ENCODE data around the gene GPATCH3. TPM values are rescaled to one million over a fixed set of nuclear protein-coding genes. Genes with fewer than 3 reads are reported as not detected.
"Not testable (repeated sequence)": the region's sequence is repeated elsewhere in the genome, so short reads cannot be mapped to it uniquely, and the experiment has no call there.

GPATCH3 gene
- total RNA-seq, 1 experiment from 2014 or later = 14.5 TPM

DNA sequence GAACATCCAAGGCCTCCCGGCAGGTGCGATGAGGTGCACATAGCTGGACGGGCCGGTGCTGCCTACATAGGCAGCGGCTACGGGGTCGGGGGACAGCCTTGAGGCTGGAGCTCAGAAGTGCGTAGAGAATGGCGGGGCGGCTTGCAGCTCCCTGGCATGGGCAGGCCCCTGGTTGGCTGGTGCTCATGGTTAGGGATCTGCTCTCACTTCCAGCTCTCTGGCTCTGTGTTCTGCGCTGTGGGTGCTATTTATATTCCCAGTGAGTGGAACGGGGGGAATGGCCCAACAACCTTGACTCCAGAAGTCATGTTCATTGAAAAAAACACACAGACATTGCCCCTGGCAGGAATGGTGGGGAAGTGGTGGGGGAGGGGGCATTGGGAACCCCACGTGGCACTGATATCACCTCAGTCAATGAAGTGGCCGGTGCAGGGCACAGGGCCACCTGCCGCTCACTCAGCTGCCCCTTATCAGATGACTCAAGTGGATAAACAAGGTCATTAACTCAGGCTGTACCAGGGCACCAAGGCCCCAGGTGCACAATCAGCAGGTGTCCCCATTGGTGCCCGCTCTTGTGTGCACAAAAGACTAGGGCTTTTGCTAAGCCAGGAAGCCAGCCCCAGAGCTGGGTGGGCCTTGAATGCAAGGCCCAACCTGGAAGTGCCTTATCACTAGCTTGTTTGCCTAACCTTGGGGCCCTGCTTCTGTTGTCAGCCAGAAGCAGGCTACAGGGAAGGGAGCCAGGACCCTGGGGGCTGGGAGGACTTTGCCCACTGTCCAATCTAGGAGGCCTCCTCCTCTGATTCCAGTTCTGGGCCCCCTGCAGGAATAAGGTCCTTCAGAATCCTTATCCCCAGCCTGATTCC is 13.7 kb upstream of the GPATCH3 start, which contains the start of gene NR0B2:
TSS of gene NR0B2 (minus strand) at position 222 of the 866 bp plus-strand sequence. CDS start at position 187, 35 bp downstream.
- DNase-seq (ENCODE audit: low read depth) = no peak

DNA sequence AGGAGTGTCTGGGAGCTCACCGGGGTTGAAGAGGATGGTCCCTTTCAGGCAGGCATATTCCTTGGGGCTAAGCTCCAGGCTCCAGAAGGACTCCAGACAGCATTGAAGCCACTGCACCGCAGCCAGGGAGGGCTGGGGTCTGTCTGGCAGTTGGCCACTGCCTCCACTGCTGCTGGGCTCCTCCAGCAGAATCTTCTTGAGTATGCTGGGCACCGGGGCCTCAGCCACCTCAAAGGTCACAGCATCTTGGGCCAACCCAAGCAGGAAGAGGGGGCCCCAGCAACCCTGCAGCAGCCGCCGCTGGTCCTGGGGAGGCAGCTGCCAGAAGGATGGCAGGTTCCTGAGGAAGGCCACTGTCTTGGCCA is 13.1 kb upstream of the GPATCH3 start:
- DNase-seq (ENCODE audit: low read depth) = no peak

DNA sequence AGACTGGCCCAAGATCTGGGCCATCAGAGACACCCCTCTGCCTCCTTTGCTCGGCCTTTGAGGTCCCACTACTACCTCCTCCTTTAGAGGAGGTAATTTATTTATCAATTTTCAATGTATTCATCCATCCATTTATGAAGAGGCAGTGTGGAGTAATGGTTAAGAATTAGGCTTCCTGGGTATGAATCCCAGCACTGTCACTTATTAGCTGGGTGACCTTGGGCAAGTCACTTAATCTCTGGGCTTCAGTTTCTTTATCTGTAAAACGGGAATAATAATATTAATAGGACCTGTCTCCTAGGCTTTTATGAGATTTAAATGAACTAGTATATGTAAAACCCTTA is 11.9 kb upstream of the GPATCH3 start:
- DNase-seq (ENCODE audit: low read depth) = no peak

DNA sequence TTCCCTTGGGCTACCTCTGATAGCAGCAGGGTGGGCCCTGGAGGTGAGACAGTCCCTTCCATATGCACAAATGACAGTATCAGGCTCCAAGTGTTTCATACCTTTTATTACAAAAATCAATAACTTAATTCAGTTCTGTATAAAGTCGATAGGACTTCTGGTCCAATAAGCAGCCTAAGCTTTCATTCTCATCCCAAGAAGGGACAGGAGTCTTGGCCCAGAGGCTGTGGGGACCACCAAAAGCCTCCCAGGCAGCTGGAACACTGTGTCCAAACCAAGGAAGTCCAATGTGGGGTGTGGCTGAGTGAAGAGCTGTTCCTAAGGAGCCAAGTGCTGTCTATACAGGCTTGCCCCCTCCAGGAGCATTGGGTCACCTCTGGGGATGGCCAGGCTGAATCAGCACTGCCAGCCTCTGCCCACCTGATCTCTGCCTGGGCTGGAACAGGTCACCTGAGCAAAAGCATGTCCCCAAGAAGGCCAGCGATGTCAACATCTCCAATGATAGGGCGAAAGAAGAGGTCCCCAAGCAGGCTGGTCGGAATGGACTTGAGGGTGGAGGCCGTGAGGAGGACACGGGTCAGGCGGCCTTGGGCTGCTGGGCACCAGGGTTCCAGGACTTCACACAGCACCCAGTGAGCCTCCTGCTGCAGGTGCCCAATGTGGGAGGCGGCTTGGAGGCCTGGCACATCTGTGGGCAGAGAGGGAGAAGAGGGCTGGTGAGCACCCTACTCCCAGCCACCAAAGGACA is 11.3 kb upstream of the GPATCH3 start:
- DNase-seq (ENCODE audit: low read depth) = no peak

DNA sequence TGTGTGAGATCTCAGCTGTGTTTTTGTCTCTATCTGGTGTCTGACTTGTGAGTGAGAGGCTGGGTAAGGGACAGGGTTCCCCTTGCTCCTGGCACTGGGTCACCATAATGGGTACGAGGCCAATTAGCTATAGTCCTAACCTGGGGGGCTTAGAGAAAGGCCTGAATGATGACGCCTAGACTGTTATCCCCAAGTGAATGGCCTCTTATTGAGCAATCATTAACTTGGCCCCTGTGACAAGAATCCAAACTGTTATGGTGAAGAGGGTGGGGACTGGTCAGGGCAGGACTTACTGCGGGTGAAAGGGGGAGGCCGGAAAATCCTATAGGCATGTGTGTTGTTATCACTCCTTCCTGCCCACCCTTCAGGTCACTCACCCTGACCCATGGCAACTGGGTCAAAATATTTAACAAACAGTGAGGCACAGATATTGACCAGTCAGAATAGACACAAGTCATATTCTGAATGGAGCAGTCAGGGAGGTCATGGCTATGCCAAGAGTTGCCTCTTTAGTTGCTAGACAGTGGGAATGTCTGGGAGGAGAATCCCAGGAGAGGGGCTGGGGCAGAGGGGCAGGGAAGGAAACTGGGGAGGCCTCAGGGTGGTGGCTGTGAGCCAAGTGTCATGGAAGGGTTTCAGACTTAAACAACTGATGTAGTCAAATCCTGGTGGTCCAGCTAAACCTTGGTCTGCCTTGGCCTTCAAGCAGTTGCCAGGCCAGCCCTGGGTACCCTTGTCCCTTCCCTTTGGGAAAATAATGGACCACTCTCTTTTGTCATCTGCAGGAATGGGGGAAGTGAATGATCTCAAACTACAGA is 10.3 kb upstream of the GPATCH3 start:
- DNase-seq (ENCODE audit: low read depth) = no peak

DNA sequence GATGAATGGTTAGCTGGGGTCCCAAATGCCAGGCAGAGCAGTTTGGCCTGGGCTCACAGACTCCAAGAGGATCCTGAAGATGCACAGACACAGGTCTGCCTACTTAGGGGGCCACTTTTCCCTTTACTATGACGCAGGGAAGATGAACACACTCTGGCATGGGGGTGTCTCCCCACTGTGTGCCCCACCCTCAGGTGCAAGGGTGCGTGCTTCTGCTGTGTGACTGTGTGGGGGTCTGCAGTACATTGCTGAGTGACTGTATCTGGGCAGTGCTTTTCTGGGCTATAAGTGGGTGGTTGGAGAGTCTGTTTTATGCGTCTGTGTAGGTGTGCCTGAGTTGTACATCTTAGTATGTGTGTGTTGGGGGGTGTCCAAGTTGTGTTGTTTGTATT is 9.7 kb upstream of the GPATCH3 start:
- DNase-seq (ENCODE audit: low read depth) = no peak

DNA sequence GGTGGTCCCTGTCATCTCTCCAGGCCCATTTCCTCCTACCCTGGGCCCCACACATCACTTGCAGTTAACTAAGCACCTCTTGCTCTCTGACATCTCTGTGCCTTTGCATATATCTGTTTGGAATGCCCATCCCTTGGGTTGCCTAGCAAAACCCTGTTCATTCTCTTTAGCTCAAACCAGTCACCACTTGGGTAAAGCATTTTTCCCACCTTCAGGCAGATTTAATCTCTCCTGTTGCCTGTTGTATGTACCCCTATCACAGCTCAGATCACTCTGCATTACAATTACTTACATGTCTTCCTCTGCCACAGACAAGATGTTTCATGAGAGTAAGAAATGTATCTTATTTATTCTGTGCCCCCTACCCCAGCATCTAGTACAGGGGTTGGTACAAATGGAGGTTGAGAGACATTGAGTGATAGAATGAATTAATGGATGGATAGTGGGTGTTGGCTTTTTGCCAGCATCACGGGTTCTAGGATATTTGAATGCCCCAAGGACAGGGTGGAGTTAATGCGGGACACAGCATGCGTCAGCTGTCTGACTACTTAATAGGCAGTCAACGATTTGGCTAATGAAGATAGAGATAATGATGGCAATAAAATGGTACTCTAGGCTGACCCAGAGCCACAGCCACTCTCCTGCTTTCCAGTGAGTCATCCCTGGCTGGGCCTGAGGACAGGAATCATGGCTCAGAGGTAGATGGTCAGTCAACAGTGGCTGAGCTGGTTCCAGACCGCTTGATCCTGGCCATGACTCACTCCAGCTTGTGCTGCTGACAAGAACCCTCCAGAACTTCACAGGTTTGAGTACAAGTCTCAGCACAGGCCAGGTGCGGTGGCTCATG is 7.0 kb upstream of the GPATCH3 start:
- peak; percentile 99 for DNase-seq (ENCODE audit: low read depth)

DNA sequence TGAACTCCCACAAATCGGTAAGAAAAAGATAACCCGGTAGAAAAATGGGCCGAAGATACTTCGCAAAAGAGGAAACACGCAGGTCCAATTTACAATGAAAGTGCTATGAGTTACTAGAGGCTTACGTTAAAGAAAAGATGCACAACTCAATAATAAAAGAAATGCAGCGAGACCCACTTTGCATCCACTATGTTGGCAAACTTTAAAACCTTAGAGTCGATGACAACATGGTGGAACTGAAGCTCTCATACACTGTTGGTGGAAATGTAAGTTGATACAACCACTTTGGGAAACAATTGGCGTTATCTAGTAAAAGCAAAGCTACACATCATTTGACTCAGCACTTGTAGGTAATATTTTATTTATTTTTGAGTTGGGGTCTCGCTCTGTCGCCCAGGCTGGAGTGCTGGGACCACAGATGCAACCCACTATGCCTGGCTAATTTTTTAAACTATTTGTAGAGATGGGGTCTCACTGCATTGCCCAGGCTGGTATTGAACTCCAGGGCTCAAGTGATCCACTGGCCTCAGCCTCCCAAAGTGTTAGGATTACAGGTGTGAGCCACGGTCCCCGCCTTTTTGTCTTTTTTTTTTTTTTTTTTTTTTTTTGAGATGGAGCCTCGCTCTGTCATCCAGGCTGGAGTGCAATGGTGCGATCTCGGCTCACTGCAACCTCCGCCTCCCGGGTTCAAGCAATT is 696 bp upstream of the GPATCH3 start:
- no peak for DNase-seq (ENCODE audit: low read depth)

DNA sequence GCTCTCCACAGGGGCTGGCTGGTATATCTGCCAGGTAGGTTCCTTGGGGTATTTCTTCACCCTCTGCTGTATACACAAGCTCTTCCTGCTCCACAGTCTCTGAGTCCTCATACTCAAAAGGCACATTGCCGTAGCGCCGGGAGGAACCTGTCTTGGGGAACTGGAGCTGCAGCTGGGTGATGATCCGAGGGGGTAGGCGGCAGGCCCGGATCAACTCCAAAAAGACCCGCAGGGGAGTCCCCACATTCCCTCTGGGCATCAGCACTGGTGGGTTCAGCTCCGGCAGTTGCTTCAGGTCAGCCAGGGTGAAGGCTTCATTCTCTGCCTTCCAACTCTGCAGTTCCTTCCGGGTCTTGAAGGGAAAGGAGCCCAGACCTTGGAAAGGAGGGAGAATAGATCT is 2.9 kb downstream of the GPATCH3 start:
- no peak for DNase-seq (ENCODE audit: low read depth)

DNA sequence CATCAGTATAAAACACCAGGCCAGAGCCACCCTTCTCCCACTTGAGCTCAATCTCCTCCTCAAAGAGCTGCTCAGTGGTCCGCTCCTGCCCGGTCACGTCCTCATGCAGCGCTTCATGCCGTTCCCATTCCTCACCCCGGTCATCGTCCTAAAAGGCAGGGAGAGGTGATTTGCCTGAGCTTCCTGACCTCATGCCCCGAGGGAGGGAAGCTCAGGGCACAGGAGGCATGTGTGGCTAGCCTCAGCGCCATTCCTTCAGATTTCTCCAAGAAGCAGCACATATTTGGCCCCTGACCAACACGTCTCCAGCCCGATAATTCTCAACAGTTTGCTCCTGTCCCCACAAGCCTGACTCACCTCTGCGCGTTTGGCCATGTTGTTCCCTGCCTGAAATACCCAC is 6.0 kb downstream of the GPATCH3 start:
- DNase-seq (ENCODE audit: low read depth) = no peak

DNA sequence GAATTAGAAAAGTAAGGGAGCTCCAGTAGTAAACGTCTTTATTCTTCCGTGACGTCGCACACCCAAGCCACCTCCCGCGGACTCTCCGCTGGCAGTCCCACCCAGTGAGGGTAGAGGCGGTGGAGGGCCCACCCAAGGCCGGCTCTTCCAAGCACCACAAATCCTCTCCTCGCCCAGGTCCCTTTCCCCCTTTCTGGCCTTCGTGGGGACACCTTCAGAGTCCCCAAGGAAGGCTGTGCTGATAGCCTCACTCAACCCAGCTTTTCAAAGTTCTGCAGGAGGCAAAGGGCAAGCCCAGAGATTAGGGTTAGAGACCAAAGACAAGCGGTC is 9.8 kb downstream of the GPATCH3 start:
- no peak for DNase-seq (ENCODE audit: low read depth)

DNA sequence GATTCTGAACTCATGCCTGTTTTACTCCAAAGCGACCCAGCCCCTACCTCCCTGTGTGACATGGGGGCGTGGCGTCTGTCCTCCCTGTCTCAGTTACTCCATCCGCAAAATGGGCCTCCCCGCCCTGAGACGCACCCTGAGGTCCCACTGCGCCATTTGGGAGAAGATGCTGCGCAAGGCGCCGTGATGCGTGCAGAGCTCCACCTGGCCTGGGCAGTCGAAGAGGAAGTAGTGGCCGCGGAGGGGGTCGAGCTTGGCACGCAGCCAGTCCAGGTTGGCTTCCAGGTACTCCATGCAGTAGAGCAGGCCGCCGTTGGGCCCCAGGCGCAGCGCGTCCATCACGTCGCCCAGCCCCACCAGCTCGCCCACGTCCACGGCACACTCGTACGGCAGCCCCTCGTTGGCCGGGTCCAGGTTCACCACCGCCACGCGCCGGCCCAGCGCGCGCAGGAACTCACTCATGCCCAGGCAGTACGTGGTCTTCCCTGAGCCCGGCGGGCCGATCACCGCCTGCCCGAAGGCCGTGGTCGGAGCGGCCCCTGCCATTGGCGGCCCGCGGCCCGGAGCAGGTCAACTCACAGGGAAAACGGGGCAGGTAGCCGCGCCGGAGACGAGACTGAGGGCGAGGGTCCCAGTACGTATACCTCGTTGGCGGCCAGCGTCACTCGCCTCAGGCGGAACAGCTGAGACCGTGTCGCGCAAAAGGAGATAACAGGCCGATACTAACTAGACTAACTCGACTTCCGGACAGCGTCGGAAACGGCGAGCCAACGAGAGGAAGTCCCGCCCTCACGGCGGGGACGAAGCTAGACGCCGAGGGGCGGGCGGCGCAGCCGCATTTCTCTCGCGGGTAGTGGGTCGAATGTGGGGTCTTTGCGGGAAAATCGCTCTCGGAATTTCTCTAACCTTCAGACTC is 10.5 kb downstream of the GPATCH3 start, which contains the start of gene GPN2:
TSS of gene GPN2 (minus strand) at position 733 of the 916 bp plus-strand sequence. CDS start at position 546, 187 bp downstream.
- peak; percentile 82 for DNase-seq (ENCODE audit: low read depth)

DNA sequence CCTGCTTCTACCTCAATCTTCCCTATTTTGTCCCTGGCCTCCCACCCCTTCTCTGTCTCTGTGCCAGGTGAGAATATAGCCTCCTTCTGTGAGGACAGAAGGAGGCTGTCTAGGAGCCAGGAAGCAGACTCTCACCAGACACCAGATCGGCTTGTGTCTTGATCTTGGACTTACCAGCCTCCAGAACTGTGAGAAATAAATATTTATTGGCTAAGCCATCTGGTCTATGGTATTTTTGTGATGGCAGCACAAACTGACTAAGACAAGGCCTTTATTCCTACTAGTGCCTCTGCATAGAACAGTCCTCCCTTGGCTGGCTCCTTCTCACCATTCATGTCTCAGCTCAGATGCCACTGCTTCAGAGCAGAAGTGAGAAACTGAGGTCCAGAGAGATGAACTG is 12.0 kb downstream of the GPATCH3 start:
- no peak for DNase-seq (ENCODE audit: low read depth)

DNA sequence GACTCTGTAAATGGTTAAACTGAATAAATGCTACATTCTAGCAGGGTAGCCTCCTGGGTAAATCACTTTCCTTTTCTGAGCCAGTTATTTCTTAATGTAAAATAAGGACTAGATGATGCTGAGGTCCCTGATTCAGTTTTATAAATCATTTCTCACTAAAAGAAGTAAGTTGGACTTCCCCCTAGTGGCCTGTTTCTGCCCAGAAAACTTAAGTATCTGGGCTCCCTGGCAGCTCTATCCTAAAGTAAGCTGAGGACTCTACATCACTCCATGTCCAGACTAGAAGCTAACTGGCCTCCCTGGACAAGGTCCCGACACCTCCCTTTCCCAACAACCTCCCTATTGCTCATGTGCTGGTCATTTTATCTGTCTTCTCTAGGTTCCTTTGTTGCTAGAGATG is 13.1 kb downstream of the GPATCH3 start:
- DNase-seq (ENCODE audit: low read depth) = peak; percentile 57

DNA sequence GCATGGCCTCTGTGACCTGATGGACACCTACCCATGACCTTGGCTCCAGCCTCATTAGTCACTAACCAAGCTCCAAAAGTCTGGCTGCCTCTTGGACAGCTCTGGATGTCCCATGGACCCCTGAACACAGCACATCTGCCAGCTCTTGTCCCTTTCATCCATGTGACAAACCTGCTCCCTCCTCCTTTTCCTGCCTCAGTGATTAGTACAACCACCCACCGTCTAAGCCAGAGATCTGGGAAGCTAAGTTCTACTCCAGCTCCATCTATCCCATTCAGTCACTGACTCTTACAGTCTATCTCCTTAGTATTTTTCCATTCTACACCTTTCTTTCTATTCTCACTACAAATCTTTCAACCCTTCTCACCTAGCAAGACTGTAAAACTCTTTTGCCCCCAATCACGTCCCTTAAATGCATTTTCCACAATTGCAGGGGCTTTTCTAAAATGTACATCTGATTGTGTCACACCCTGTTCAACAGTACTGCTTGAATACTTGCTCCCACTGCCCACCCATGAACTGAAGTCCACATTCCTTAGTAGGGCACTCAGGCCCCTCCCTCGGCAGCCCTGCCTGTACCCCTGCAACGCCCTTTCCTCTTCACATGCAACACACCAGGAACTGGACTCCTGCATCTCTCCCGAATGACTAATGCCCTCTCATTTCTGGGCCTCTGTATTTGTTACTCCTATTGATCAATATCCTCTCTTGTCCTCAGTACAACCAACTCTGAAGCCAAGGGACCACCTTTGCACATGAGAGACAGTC is 17.4 kb downstream of the GPATCH3 start:
- DNase-seq (ENCODE audit: low read depth) = no peak

DNA sequence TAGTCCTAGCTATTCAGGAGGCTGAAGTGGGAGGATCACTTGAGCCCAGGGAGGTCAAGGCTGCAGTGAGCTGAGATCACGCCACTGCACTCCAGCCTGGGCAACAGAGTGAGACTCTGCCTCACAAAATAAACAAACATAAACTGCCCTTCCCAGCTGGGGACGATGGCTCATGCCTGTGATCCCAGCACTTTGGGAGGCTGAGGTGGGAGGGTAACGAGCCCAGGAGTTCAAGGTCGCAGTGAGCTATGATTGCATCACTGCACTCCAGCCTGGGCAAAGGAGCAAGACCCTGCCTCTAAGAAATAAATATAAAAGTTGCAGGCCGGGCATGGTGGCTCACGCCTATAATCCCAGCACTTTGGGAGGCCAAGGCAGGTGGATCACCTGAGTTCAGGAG is 18.7 kb downstream of the GPATCH3 start:
- not testable (repeated sequence) for DNase-seq (ENCODE audit: low read depth)

DNA sequence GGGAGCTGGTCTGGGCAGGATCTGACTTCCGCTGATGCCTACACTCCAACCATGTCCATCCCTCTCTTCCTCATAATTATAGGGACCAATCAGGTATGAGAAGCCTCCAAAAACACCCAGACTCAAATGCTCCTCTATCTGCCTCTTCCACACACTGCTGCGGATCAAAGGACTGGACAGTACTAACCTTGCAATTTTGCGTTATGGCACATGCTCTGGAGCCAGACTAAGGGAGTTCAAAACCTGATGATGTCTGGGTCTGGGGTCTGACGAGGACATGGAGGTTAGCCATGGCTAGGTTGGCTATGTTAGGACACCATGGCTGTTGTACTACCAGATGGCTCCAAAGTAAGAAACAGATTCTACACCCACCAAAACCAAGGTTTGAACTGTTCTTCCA is 20.5 kb downstream of the GPATCH3 start:
- no peak for DNase-seq (ENCODE audit: low read depth)

DNA sequence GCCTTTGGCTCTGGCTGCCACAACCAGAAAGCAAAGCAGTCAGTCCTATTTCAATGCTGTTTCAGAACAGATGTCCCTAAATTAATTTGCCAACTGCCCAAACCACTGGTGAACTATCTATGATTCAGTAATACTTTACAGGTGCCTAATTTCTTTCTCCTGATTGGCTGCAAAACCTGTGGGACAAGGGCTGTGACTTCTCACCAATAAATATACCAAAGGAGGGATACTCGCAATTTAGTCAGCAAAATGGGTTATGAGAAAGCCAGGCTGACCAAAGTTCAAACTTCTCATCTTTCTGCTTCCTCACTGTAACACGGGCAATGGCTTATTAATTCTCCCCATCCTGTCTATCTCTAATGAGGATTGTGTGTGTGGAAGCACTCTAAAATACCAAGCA is 22.9 kb downstream of the GPATCH3 start:
- DNase-seq (ENCODE audit: low read depth) = no peak

DNA sequence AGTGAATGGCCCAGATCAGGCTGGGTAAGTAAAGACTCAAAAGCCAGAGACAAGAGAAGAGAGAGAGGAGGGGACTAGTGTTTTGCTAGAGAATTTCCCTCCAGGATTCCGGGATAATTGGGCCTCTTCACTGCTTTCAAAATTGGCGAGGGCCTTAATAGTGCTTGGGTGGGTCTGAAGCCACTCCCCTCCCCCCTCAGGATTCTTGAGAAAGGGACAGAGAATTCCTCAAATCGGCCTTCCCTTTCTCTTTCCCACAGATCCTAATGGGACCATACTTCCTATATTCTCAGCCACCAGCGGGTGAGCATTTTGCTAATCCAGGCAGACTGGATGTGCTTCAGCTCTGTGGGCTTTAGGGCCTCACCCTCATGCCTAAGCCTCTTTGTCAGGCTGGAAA is 25.4 kb downstream of the GPATCH3 start:
- DNase-seq (ENCODE audit: low read depth) = no peak

Measured in M059J (cell line).